Upper lobe of left lung (tissue), 4 donors: ENCODE measurements around the gene STAC3.

Experiments used
- POLR2A ChIP-seq, 4 donors: fragments of 450-650 bp; IDR thresholded peaks; one replicate each; pipeline ENCODE4 v1.5.1; 2016 to 2017; ENCODE audit warnings: antibody characterized with exemption in 4 of 4, mild to moderate bottlenecking in 2 of 4
- TF ChIP-seq, protein P1 (sequence below), 6 experiments: fragments of 450-650 bp in 4 of 6; fragments of 200-600 bp in 2 of 6; sonication (generic) in 2 of 6; IDR thresholded peaks; one replicate each; pipeline ENCODE4 v1.5.1; 2016 to 2019; ENCODE audit warnings: antibody characterized with exemption in 6 of 6

DNA sequence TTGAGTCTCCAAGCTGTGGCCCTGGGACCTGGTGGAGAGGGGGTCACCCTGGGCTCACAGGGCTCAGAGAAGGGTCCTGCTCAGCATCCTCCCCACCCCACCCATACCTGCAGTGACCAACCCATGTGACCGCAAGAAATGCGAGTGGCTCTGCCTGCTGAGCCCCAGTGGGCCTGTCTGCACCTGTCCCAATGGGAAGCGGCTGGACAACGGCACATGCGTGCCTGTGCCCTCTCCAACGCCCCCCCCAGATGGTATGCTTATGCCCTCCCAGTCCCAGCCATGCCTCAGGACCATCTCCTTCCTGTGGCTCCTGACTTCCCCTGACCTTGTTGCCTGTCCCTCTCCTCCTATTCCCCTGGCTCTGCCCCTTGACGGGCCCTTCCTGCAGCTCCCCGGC is 41.1 kb downstream of the STAC3 start:
- TF ChIP-seq, protein P1, sequence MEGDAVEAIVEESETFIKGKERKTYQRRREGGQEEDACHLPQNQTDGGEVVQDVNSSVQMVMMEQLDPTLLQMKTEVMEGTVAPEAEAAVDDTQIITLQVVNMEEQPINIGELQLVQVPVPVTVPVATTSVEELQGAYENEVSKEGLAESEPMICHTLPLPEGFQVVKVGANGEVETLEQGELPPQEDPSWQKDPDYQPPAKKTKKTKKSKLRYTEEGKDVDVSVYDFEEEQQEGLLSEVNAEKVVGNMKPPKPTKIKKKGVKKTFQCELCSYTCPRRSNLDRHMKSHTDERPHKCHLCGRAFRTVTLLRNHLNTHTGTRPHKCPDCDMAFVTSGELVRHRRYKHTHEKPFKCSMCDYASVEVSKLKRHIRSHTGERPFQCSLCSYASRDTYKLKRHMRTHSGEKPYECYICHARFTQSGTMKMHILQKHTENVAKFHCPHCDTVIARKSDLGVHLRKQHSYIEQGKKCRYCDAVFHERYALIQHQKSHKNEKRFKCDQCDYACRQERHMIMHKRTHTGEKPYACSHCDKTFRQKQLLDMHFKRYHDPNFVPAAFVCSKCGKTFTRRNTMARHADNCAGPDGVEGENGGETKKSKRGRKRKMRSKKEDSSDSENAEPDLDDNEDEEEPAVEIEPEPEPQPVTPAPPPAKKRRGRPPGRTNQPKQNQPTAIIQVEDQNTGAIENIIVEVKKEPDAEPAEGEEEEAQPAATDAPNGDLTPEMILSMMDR (IDR thresholded peaks at IDR 0.05) = no peak
- TF ChIP-seq POLR2A (IDR thresholded peaks at IDR 0.05) = no peak
